GM15510 (cell line): ENCODE data around the gene SGTB.

Experiments
- POLR2A ChIP-seq: IDR thresholded peaks from 3 replicates; pipeline ENCODE4 v1.6.1; 2011; ENCODE audit warnings: borderline replicate concordance; ENCODE audit not compliant: insufficient read length; ENCODE audit errors: extremely low read depth

The SGTB gene

GRCh38 chr5:65707663-65708062, 14.2 kb downstream of the SGTB start:
- TF ChIP-seq POLR2A: no peak

- no peak for TF ChIP-seq POLR2A
Measured at GRCh38 chr5:65704621-65705239, 17.2 kb downstream of the SGTB start.

- TF ChIP-seq POLR2A: no peak
Measured at GRCh38 chr5:65702036-65702435, 19.9 kb downstream of the SGTB start.

- no peak for TF ChIP-seq POLR2A
Measured at GRCh38 chr5:65699338-65699737, 22.6 kb downstream of the SGTB start.

GRCh38 chr5:65696892-65697291, 25.0 kb downstream of the SGTB start:
- no peak for TF ChIP-seq POLR2A

- TF ChIP-seq POLR2A: no peak
Measured at GRCh38 chr5:65695896-65696295, 26.0 kb downstream of the SGTB start.

GRCh38 chr5:65695162-65695755, 26.6 kb downstream of the SGTB start:
- no peak for TF ChIP-seq POLR2A

GRCh38 chr5:65693121-65693520, 28.8 kb downstream of the SGTB start:
- TF ChIP-seq POLR2A: no peak

GRCh38 chr5:65682148-65682547, 39.8 kb downstream of the SGTB start:
- no peak for TF ChIP-seq POLR2A

- no peak for TF ChIP-seq POLR2A
Measured at GRCh38 chr5:65674749-65675148, 47.2 kb downstream of the SGTB start.

GRCh38 chr5:65672796-65673195, 49.1 kb downstream of the SGTB start:
- TF ChIP-seq POLR2A: no peak

GRCh38 chr5:65668696-65669095, 53.2 kb downstream of the SGTB start:
- TF ChIP-seq POLR2A: no peak

- no peak for TF ChIP-seq POLR2A
Measured at GRCh38 chr5:65663804-65664521, 57.9 kb downstream of the SGTB start.

- no peak for TF ChIP-seq POLR2A
Measured at GRCh38 chr5:65654713-65655112, 67.2 kb downstream of the SGTB start.

- no peak for TF ChIP-seq POLR2A
Measured at GRCh38 chr5:65651144-65651543, 70.8 kb downstream of the SGTB start.

- TF ChIP-seq POLR2A: no peak
Measured at GRCh38 chr5:65647941-65648340, 74.0 kb downstream of the SGTB start.
